Uterus (tissue), 2 donors: ENCODE results near the gene ABCD3.

ENCODE experiments used
- CTCF ChIP-seq, 4 experiments: fragments of 200-600 bp in 2 of 4; fragments of 450-650 bp in 2 of 4; sonication (generic) in 2 of 4; IDR thresholded peaks; one replicate each; pipeline ENCODE4 v1.5.1; 2016 to 2019; ENCODE audit warnings: antibody characterized with exemption in 4 of 4, mild to moderate bottlenecking in 2 of 4, moderate library complexity in 1 of 4
- POLR2A ChIP-seq, 2 donors: fragments of 450-650 bp; IDR thresholded peaks; one replicate each; pipeline ENCODE4 v1.6.1; 2016; ENCODE audit warnings: antibody characterized with exemption in 2 of 2, mild to moderate bottlenecking in 1 of 2, moderate library complexity in 1 of 2

DNA sequence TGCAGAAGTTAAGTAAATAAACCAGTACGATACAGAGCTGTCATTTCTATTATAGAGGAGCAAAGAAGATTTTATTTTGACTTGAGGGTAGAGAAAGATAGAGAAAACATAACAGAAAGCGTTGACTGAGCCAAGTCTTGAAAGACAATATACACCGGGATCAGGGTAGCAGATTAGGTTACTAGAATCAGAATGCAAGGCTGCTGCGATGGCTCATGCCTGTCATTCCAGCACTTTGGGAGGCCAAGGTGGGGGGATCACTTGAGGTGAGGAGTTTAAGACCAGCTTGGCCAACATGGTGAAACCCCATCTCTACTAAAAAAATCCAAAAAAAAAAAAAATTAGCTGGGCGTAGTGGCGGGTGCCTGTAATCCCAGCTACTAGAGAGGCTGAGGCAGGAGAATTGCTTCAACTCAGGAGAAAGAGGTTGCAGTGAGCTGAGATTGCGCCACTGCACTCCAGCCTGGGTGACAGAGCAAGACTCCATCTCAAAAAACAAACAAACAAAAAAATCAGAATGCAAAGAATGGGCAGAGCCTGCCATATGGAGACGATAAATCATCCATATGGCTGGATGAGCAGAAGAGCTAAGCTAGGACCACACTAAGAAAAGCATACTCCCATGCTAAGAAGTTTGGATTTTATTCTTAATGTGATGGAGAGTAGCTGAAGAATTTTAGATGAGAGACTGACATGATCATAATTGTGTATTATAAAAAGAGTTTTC, 9.9 kb upstream of the ABCD3 start:
- no peak for TF ChIP-seq CTCF (IDR thresholded peaks at IDR 0.05)
- TF ChIP-seq POLR2A (IDR thresholded peaks at IDR 0.05), result no peak
